AG10803 (cell line): ENCODE results near the gene PDS5B.
"Not testable (repeated sequence)": the region's sequence is repeated elsewhere in the genome, so short reads cannot be mapped to it uniquely, and the experiment has no call there.

Experiments
- DNase-seq: peaks from one replicate; pipeline ENCODE4 v3.0.0; 2010; ENCODE audit warnings: low read depth
- H3K4me3 ChIP-seq: 2 replicates; pipeline ENCODE4 v1.5.1; 2011; ENCODE audit warnings: mild to moderate bottlenecking, low read length, control low read depth
- TF ChIP-seq, protein P1 (sequence below): conservative IDR thresholded peaks from 2 replicates; pipeline ENCODE4 v1.5.1; 2011; ENCODE audit warnings: mild to moderate bottlenecking, low read length, control low read depth, inconsistent platforms

Gene PDS5B

DNA sequence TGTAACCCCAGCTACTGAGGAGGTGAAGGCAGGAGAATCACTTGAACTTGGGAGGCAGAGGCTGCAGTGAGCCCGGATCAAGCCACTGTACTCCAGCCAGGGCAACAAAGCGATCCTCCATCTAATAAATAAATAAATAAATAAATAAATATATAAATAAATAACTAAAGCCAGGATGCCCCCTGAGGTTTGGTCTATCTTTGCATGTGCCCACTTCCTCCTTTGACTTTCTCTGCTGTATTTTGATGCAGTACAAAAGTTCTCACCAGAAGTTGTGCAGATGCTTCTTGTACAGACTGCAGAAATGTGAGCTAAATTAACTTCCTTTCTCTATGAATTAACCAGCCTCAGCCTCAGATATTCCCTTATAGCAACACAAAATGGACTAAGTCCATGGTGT is 41.2 kb upstream of the PDS5B start:
- no peak overlapping the region for H3K4me3 ChIP-seq
- TF ChIP-seq, protein P1, sequence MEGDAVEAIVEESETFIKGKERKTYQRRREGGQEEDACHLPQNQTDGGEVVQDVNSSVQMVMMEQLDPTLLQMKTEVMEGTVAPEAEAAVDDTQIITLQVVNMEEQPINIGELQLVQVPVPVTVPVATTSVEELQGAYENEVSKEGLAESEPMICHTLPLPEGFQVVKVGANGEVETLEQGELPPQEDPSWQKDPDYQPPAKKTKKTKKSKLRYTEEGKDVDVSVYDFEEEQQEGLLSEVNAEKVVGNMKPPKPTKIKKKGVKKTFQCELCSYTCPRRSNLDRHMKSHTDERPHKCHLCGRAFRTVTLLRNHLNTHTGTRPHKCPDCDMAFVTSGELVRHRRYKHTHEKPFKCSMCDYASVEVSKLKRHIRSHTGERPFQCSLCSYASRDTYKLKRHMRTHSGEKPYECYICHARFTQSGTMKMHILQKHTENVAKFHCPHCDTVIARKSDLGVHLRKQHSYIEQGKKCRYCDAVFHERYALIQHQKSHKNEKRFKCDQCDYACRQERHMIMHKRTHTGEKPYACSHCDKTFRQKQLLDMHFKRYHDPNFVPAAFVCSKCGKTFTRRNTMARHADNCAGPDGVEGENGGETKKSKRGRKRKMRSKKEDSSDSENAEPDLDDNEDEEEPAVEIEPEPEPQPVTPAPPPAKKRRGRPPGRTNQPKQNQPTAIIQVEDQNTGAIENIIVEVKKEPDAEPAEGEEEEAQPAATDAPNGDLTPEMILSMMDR: no peak
- DNase-seq: no peak

DNA sequence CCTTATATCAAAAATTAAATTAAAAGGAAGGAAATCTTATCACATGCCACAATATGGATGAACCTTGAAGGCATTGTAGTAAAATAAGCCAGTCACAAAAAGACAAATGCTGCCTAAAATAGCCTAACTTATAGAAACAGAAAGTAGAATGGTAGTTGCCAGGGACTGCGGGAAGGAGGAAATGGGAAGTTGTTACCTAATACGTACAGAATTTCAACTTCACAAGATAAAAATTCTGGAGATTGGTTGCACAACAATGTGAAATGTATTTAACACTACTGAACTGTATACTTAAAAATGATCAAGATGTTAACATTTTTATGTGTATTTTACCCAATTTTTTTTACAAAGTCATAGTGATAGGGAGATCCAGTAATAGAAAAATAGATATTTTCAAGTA is 37.4 kb upstream of the PDS5B start:
- peak; percentile 10 for DNase-seq
- TF ChIP-seq, protein P1: no peak

DNA sequence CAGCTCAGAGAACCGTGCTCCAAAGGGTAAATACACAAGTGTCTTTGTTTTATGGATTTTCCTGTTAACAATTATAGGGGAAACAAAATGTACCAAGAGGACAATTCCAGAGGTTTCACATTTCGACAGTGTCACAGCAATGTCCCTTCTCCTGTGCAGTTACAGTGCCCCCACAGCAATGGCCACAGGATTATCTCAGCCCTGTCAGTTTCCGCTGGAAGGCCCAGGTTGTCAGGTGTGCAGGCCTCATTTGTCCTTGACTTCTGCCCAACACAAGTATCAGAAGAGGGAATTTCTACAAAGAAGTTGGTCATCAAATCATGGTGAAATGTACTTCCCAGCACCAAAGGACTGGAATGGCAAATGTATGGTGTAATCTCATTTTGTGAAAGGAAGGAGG is 36.5 kb upstream of the PDS5B start:
- TF ChIP-seq, protein P1: no peak
- DNase-seq: no peak
- no peak overlapping the region for H3K4me3 ChIP-seq

More for the DNA sequence above, 37.4 kb upstream of the PDS5B start:
- H3K4me3 ChIP-seq: no peak overlapping the region

DNA sequence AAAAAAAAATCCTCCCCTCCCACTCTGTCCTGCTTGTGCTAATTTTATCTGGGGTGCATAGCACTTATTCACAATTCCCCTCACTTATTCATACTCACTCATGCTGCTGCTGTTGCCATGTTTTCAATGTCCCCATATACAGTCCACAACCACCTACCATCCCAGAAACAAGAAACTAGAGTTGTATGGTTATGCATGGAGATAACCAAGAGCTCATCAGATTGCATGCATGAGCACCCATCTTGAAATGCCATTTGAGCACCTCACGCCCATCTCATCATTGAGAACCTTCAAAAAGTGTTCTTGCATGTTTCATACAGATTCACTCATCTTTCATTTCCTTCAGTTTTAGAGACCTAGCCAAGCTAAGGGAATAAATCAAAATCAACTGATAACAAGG is 32.5 kb upstream of the PDS5B start:
- DNase-seq: no peak
- H3K4me3 ChIP-seq: no peak overlapping the region
- TF ChIP-seq, protein P1: no peak

DNA sequence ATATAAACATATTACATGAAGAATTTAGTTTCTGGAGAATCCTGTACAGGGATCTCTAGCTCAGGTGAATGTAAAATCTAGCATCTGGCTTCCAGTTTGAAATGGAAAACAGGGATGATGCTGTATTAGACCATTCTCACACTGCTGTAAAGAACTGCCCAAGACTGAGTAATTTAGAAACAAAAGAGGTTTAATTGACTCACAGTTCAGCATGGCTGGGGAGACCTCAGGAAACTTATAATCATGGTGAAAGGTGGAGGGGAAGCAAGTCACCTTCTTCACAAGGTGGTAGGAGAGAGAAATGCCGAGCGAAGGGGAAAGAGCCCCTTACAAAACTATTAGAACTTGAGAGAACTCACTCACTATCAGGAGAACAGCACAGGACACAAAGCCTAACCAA is 30.6 kb upstream of the PDS5B start:
- no peak overlapping the region for H3K4me3 ChIP-seq
- no peak for DNase-seq
- TF ChIP-seq, protein P1: no peak

DNA sequence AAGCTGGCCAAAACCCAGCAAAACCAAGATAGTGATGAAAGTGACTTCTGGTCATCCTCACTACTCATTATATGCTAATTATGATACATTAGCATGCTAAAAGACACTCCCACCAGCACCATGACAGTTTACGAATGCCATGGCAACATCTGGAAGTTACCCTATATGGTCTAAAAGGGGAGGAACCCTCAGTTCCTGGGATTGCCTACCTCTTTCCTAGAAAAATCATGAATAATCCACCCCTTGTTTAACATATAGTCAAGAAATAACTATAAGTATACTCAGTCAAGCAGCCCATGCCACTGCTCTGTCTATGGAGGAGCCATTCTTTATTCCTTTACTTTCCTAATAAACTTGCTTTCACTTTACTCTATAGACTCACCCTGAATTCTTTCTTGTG is 25.4 kb upstream of the PDS5B start:
- not testable (repeated sequence) for DNase-seq, H3K4me3 ChIP-seq

DNA sequence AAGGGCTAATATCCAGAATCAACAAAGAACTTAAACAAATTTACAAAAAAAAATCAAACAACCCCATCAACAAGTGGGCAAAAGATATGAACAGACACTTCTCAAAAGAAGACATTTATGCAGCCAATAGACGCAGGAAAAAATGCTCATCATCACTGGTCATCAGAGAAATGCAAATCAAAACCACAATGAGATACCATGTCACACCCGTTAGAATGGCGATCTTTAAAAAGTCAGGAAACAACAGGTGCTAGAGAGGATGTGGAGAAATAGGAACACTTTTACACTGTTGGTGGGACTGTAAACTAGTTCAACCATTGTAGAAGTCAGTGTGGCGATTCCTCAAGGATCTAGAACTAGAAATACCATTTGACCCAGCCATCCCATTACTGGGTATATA is 10.6 kb upstream of the PDS5B start:
- not testable (repeated sequence) for DNase-seq, H3K4me3 ChIP-seq

DNA sequence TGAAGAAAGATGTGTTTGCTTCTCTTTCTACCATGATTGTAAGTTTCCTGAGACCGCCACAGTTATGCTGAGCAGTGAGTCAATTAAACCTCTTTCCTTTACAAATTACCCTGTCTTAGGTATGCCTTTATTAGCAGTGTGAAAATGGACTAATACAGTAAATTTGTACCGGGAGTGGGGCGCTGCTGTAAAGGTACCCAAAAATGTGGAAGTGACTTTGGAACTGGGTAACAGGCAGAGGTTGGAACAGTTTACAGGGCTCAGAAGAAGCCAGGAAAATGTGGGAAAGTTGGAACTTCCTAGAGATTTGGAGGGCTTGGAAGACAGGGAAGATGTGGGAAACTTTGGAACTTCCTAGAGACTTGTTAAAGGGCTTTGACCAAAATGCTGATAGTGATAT is 9.2 kb upstream of the PDS5B start:
- TF ChIP-seq, protein P1: no peak
- DNase-seq: no peak
- no peak overlapping the region for H3K4me3 ChIP-seq
